ENCODE measurements around the gene MAFG. TPM values are rescaled to one million over a fixed set of nuclear protein-coding genes. Genes with fewer than 3 reads are reported as not detected.
A peak's percentile ranks its signal among the peaks of the same experiment; 100 is the strongest.

Gene MAFG
- total and polyA plus RNA-seq, 3 donors from 2014 or later: 21.8 to 36.9 (median 31.7) TPM

DNA sequence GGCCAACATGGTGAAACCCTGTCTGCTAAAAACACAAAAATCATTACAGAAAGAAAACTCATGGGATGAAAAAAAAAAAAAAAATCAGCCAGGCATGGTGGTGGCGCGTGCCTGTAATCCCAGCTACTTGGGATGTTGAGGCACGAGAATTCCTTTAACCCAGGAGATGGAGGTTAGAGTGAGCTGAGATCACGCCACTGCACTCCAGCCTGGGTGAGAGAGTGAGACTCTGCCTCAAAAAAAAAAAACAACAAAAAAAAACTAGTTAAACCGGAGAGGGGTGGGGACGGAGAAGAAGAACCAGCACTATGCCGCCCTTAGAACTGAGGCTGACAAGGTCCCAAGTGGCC is 40.8 kb upstream of the MAFG start:
- 65 to 73% methylated on average over 7 of the region's 7 CpGs for WGBS, 2 donors
- DNase-seq: no peak
- H3K9me3 ChIP-seq: no peaks in the 10 kb centered on the region
- H3K4me1 ChIP-seq: peaks cover 17% of the 10 kb centered on the region
- TF ChIP-seq, protein P1, sequence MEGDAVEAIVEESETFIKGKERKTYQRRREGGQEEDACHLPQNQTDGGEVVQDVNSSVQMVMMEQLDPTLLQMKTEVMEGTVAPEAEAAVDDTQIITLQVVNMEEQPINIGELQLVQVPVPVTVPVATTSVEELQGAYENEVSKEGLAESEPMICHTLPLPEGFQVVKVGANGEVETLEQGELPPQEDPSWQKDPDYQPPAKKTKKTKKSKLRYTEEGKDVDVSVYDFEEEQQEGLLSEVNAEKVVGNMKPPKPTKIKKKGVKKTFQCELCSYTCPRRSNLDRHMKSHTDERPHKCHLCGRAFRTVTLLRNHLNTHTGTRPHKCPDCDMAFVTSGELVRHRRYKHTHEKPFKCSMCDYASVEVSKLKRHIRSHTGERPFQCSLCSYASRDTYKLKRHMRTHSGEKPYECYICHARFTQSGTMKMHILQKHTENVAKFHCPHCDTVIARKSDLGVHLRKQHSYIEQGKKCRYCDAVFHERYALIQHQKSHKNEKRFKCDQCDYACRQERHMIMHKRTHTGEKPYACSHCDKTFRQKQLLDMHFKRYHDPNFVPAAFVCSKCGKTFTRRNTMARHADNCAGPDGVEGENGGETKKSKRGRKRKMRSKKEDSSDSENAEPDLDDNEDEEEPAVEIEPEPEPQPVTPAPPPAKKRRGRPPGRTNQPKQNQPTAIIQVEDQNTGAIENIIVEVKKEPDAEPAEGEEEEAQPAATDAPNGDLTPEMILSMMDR (IDR thresholded peaks at IDR 0.05): no peak
- TF ChIP-seq POLR2A (IDR thresholded peaks at IDR 0.05): no peak
- H3K36me3 ChIP-seq (ENCODE audit: low read depth, missing control alignments): no peaks in the 10 kb centered on the region
- H3K4me3 ChIP-seq: no peak overlapping the region
- no peak overlapping the region for H3K27ac ChIP-seq
- intact Hi-C loops (cut with DNase I; ENCODE audit: low total_unique reads): no loop called here
- no peaks in the 10 kb centered on the region for H3K27me3 ChIP-seq

DNA sequence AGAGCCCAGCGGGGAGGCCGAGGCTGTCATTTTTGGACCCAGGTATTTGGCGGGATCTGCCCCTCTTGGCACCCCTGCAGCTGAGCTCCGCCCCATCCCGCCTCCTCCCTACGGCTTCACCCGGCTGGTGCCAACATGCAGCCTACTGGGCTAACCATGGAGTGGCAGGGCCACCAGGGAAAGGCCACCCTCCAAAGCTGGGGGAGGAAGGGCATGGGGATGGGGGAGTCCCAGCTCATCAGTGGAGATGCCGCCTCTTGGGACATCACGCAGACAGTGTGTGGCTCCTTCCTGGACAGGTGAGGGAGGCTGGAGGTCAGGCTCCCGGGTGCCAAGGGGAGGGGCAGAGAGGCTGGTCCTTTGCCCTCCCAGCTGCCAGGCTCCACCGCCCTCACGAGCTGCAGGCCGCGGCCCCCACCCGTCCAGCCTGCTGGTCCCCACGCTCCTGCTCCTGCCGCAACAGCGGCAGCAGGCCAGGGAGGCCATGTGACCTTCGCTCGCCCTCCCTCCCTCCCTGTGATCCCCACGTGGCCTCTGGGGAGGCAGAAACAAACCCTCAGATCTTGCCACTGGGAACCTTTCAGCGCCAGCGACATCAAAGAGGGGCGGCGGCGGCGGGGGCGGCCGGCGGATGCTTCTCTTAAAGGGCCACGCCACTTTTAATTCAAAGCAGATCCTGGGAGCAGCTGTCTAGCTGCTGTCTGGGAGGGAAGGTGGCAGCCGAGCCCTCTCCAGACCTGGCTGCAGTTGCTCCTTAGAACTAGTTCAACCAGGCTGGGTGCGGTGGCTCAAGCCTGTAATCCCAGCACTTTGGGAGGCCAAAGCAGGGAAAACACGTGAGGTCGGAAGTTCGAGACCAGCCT is 40.2 kb upstream of the MAFG start:
- Histone ChIP-seq H3K9me3 (no peaks in the 10 kb centered on the region), H3K27ac (no peak overlapping the region), H3K4me3 (no peak overlapping the region), H3K36me3 (ENCODE audit: low read depth, missing control alignments) (no peaks in the 10 kb centered on the region), H3K27me3 (no peaks in the 10 kb centered on the region), H3K4me1 (peaks cover 17% of the 10 kb centered on the region)
- intact Hi-C loops (cut with DNase I; ENCODE audit: low total_unique reads): no loop called here
- DNase-seq: peak; percentile 84
- 13 to 21% methylated on average over 23 to 34 of the region's 36 CpGs for WGBS, 2 donors
- no peak for TF ChIP-seq POLR2A (IDR thresholded peaks at IDR 0.05)

DNA sequence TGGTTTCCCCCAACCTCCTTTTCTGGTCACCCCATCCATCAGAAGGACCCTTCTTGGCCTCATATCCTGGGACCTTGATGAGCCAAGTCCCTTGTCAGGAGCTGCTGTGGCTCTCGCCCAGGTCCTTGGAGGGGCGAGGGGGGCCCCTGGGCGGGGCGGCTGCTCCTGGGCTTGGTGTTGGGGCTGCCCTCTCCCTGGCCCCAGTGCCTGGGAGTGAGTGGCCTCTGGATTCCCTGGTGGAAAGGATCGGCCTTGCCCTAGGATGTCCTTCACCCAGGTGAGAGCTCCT is 39.7 kb upstream of the MAFG start:
- Histone ChIP-seq H3K9me3 (no peaks in the 10 kb centered on the region), H3K27ac (no peak overlapping the region), H3K27me3 (no peaks in the 10 kb centered on the region), H3K4me1 (peaks cover 17% of the 10 kb centered on the region), H3K36me3 (ENCODE audit: low read depth, missing control alignments) (no peaks in the 10 kb centered on the region), H3K4me3 (no peak overlapping the region)
- WGBS, 2 donors: 29 to 45% methylated on average over 1 to 5 of the region's 5 CpGs
- intact Hi-C loops (cut with DNase I; ENCODE audit: low total_unique reads): no loop called here
- DNase-seq: no peak
- no peak for TF ChIP-seq POLR2A (IDR thresholded peaks at IDR 0.05)
- TF ChIP-seq, protein P1 (IDR thresholded peaks at IDR 0.05): no peak

DNA sequence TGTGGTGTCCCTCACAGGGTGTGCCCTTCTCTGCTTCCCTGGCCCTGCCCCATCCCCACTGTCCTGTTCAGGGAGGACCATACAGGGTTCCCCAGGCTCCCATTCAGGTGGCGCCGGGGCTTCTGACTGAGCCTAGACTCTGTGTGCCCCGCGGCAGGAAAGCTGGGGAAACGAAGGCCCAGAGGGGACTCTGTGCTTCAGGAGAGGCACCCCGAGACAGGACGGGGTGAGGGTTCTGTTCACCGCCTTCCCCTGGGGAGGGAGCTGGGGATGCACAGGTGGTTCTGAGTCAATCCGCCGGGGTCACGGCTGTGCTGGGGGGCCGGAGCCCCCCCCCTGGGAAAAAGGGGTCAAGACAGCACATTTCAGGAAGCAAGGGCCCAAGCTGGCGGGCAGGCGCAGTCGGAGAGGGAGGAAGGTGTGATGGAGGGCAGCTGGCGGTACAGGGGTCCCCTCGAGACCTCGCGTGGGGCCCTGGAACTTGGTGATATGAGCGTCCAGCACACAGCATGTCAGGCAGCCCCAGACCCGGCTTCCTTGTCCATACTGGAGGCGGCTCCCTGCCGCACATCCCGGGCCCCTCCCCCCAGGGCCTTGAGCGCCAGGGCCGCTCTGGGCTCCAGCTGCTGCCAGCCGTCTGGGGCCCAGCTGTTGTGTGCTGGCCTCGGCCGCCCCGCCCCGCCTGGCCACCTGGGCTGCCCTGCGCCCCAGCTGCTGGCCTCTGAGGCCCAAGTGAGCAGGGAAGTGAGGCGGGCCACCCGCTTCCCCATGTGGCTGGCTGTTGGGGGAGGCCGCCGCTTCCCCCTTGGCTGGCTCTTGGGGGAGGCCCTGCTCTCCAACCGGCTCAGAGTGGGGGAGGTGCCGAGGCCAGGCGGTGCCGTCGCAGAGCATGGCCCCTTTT is 39.1 kb upstream of the MAFG start:
- H3K27me3 ChIP-seq: no peaks in the 10 kb centered on the region
- peak; percentile 51 for DNase-seq
- peaks cover 17% of the 10 kb centered on the region for H3K4me1 ChIP-seq
- no peaks in the 10 kb centered on the region for H3K9me3 ChIP-seq
- WGBS, 2 donors: 33% methylated on average over 15 to 39 of the region's 41 CpGs
- intact Hi-C loops (cut with DNase I; ENCODE audit: low total_unique reads): no loop called here
- TF ChIP-seq, protein P1 (IDR thresholded peaks at IDR 0.05): no peak
- no peak for TF ChIP-seq POLR2A (IDR thresholded peaks at IDR 0.05)
- H3K27ac ChIP-seq: no peak overlapping the region
- H3K36me3 ChIP-seq (ENCODE audit: low read depth, missing control alignments): no peaks in the 10 kb centered on the region
- no peak overlapping the region for H3K4me3 ChIP-seq

DNA sequence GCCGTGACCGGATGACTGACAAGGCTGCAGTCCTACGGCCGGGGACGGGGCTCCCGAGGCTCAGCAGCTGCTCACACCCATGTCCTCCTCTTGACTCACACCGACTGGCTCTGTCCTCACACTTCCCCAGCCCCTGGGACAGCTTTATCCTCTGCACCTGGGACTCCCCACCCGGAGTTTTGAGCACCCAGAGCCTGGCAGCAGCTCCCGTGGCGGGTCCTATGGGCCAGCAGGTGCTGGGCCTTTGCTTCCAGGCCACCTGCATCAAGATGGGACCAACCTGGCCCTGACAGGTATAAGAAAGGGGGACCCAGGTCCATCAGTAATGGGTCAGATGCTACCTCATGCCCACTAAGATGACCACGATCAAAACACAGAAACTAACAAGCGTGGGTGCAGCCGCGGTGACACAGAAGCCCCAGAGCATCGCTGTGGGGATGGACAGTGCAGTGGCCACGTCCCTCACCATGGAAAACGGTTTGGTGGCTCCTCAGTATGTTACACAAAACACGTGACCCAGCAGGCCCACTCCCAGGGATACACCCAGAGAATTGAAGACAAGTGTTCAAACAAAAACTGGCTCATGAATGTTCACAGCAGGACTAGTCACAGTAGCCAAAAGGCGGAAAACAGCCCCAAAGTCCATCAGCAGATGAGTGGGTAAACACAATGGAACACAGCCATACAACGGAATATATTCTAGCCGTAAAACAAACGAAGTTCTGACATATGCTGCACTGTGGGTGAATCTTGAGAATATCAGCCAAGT is 36.7 kb upstream of the MAFG start:
- Histone ChIP-seq H3K27me3 (no peaks in the 10 kb centered on the region), H3K27ac (no peak overlapping the region), H3K9me3 (no peaks in the 10 kb centered on the region), H3K4me1 (peaks cover 17% of the 10 kb centered on the region), H3K4me3 (no peak overlapping the region), H3K36me3 (ENCODE audit: low read depth, missing control alignments) (no peaks in the 10 kb centered on the region)
- 82 to 87% methylated on average over 22 of the region's 22 CpGs for WGBS, 2 donors
- TF ChIP-seq, protein P1 (IDR thresholded peaks at IDR 0.05): no peak
- no peak for TF ChIP-seq POLR2A (IDR thresholded peaks at IDR 0.05)
- intact Hi-C loops (cut with DNase I; ENCODE audit: low total_unique reads): loop anchor here (5.0 kb wide), 1 partner anchor 58 kb away; the partner anchor contains the start of genes CENPX and LRRC45
- DNase-seq: no peak
